DND-41 (cell line): ENCODE results near the gene ANKRD6.

Experiments used
- CTCF ChIP-seq: IDR thresholded peaks from 2 replicates; pipeline ENCODE4 v1.5.1; 2012; ENCODE audit warnings: borderline replicate concordance, low read length, moderate library complexity, mild to moderate bottlenecking; ENCODE audit not compliant: poor library complexity, severe bottlenecking; ENCODE audit errors: extremely low read depth
- EZH2 ChIP-seq: IDR thresholded peaks from 3 replicates; pipeline ENCODE4 v1.6.1; 2012; ENCODE audit warnings: borderline replicate concordance, low read depth, mild to moderate bottlenecking, moderate library complexity, low read length, inconsistent platforms; ENCODE audit not compliant: severe bottlenecking

GRCh38 chr6:89637960-89638319, 205.0 kb downstream of the ANKRD6 start:
- no peak for TF ChIP-seq CTCF
- no peak for TF ChIP-seq EZH2
